Fibroblast of lung (primary cell): ENCODE results near the gene DBNL. TPM values are rescaled to one million over a fixed set of nuclear protein-coding genes. Genes with fewer than 3 reads are reported as not detected.

Experiments used
- DNase-seq, 2 donors: peaks; one replicate each; pipeline versions ENCODE4 v3.0.0 to v3.0.0-alpha.2; 2010; ENCODE audit warnings: low read depth in 2 of 2
- H2AFZ ChIP-seq: 2 replicates; pipeline ENCODE4 v1.5.1; 2012; ENCODE audit warnings: low read length, control low read depth, inconsistent platforms
- H3K27ac ChIP-seq: 2 replicates; pipeline ENCODE4 v1.5.1; 2011; ENCODE audit warnings: low read length, control low read depth; ENCODE audit not compliant: insufficient read depth
- H3K27me3 ChIP-seq: 2 replicates; pipeline ENCODE4 v1.5.1; 2011; ENCODE audit warnings: mild to moderate bottlenecking, low read length; ENCODE audit not compliant: control insufficient read depth, insufficient read depth
- H3K36me3 ChIP-seq: 2 replicates; pipeline ENCODE4 v1.5.1; 2011; ENCODE audit warnings: low read length; ENCODE audit not compliant: control insufficient read depth, insufficient read depth
- H3K4me1 ChIP-seq: 2 replicates; pipeline ENCODE4 v1.5.1; 2011; ENCODE audit warnings: low read length; ENCODE audit not compliant: control insufficient read depth, insufficient read depth; ENCODE audit errors: extremely low read depth
- H3K4me2 ChIP-seq: 2 replicates; pipeline ENCODE4 v1.5.1; 2011; ENCODE audit warnings: low read length, control low read depth; ENCODE audit not compliant: insufficient read depth; ENCODE audit errors: extremely low read depth
- H3K4me3 ChIP-seq, 4 experiments: fragments of 200-600 bp in 1 of 4; sonication (generic) in 1 of 4; replicated peaks in 1 of 4; 2 replicates each; pipeline ENCODE4 v1.5.1; 2011 to 2016; ENCODE audit warnings: low read length in 4 of 4, low read depth in 3 of 4, mild to moderate bottlenecking in 3 of 4, control low read depth in 2 of 4, inconsistent platforms in 1 of 4, mixed read lengths in 1 of 4; ENCODE audit not compliant: insufficient read depth in 1 of 4; ENCODE audit errors: control extremely low read depth in 1 of 4
- H3K79me2 ChIP-seq: 2 replicates; pipeline ENCODE4 v1.5.1; 2012; ENCODE audit warnings: mild to moderate bottlenecking, low read length, inconsistent platforms; ENCODE audit not compliant: control insufficient read depth, insufficient read depth
- H3K9ac ChIP-seq: 2 replicates; pipeline ENCODE4 v1.5.1; 2011; ENCODE audit warnings: mild to moderate bottlenecking, low read length, control low read depth; ENCODE audit not compliant: insufficient read depth
- H3K9me3 ChIP-seq: 2 replicates; pipeline ENCODE4 v1.5.1; 2012; ENCODE audit warnings: low read depth, low read length; ENCODE audit not compliant: control insufficient read depth, insufficient read depth
- H4K20me1 ChIP-seq: 2 replicates; pipeline ENCODE4 v1.5.1; 2011; ENCODE audit warnings: low read length; ENCODE audit not compliant: control insufficient read depth, insufficient read depth; ENCODE audit errors: extremely low read depth
- EZH2 ChIP-seq: IDR thresholded peaks from 2 replicates; pipeline ENCODE4 v1.5.1; 2012; ENCODE audit warnings: low read length, control low read depth, mild to moderate bottlenecking; ENCODE audit errors: missing control alignments
- polyA plus RNA-seq, 2 donors: library from polyadenylated mRNA; depleted of rRNA in 1 of 2; stranded (reverse) in 1 of 2; unstranded in 1 of 2; fragments of >200 nt; gene quantifications; 2 replicates each; pipeline ENCODE4 v1.2.1, GENCODE V29; 2011 to 2012; ENCODE audit warnings: missing spikeins in 1 of 2
- total RNA-seq: library from RNA; depleted of rRNA; stranded (reverse); fragments of >200 nt; gene quantifications from 2 replicates; pipeline ENCODE4 v1.2.1, GENCODE V29; 2014
- TF ChIP-seq, protein P1 (sequence below), 2 donors: IDR thresholded peaks in 1 of 2; conservative IDR thresholded peaks in 1 of 2; 1 replicate in 1 of 2; 2 replicates in 1 of 2; pipeline ENCODE4 v1.5.1; 2011 to 2012; ENCODE audit warnings: low read length in 2 of 2, control low read depth in 1 of 2, inconsistent platforms in 1 of 2, low read depth in 1 of 2, mild to moderate bottlenecking in 1 of 2

DBNL gene
- total and polyA plus RNA-seq, 2 donors (not counting 1 experiment from before 2014, with no cell fraction given) = 86.4 to 88.2 TPM

DNA sequence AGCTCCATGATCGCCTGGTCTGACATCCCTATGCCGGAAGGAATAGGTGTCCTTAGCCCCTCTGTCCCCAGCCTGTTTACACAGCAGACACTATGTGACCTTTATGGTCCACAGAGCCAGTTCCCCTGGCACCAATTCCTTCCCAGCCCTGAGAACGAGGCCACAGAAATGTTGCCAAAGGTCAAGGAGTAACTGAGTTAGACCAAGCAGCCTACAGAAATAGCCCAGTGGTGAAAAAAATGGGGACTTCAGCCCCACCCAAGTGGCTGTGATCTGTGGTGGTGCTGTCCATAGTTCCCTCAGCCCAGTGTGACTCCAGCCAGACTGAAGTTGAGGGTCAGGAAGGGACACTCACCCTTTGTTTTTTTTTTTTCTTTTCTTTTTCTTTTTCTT lies 18.4 kb downstream of the DBNL start:
- DNase-seq = no peak
- no peak for TF ChIP-seq EZH2
- TF ChIP-seq, protein P1, sequence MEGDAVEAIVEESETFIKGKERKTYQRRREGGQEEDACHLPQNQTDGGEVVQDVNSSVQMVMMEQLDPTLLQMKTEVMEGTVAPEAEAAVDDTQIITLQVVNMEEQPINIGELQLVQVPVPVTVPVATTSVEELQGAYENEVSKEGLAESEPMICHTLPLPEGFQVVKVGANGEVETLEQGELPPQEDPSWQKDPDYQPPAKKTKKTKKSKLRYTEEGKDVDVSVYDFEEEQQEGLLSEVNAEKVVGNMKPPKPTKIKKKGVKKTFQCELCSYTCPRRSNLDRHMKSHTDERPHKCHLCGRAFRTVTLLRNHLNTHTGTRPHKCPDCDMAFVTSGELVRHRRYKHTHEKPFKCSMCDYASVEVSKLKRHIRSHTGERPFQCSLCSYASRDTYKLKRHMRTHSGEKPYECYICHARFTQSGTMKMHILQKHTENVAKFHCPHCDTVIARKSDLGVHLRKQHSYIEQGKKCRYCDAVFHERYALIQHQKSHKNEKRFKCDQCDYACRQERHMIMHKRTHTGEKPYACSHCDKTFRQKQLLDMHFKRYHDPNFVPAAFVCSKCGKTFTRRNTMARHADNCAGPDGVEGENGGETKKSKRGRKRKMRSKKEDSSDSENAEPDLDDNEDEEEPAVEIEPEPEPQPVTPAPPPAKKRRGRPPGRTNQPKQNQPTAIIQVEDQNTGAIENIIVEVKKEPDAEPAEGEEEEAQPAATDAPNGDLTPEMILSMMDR (conservative IDR thresholded peaks at IDR 0.05 in 1 of 2, IDR thresholded peaks at IDR 0.05 in 1 of 2; ENCODE audit: low read depth in 1 of 2, low read length in 2 of 2) = no peak
- peaks cover 5% of the 10 kb centered on the region for H3K27me3 ChIP-seq
- no peak overlapping the region for H3K27ac ChIP-seq
- H3K4me1 ChIP-seq = no peaks in the 10 kb centered on the region
- no peaks in the 10 kb centered on the region for H4K20me1 ChIP-seq
- no peak overlapping the region for H2AFZ ChIP-seq
- no peaks in the 10 kb centered on the region for H3K79me2 ChIP-seq
- peaks cover 23% of the 10 kb centered on the region for H3K36me3 ChIP-seq
- no peaks in the 10 kb centered on the region for H3K9me3 ChIP-seq
- no peak overlapping the region for H3K4me3 ChIP-seq
- no peak overlapping the region for H3K4me2 ChIP-seq
- no peak overlapping the region for H3K9ac ChIP-seq

DNA sequence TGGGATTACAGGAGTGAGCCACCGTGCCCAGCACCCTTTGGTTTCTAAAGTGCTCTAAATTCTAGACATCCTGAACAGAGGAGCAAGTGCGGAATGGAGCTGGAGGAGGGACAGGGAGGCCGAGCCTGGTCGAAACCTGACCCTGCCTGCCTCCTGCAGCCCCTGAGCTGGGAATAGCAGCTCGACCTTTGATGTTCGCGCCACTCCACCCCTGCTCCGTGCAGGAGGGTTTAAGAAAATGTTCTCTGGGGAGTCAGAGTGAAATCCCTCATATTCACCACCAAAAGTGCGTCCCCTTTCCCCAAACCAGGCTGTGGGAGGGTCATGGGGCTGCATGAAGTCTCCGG lies 19.0 kb downstream of the DBNL start:
- TF ChIP-seq, protein P1 (conservative IDR thresholded peaks at IDR 0.05 in 1 of 2, IDR thresholded peaks at IDR 0.05 in 1 of 2; ENCODE audit: low read depth in 1 of 2, low read length in 2 of 2) = no peak
- TF ChIP-seq EZH2 = no peak
- H2AFZ ChIP-seq = no peak overlapping the region
- H3K27ac ChIP-seq = no peak overlapping the region
- H4K20me1 ChIP-seq = no peaks in the 10 kb centered on the region
- peaks cover 17% of the 10 kb centered on the region for H3K36me3 ChIP-seq
- H3K9me3 ChIP-seq = no peaks in the 10 kb centered on the region
- no peaks in the 10 kb centered on the region for H3K4me1 ChIP-seq
- H3K9ac ChIP-seq = no peak overlapping the region
- no peaks in the 10 kb centered on the region for H3K79me2 ChIP-seq
- peaks cover 5% of the 10 kb centered on the region for H3K27me3 ChIP-seq
- H3K4me2 ChIP-seq = no peak overlapping the region
- DNase-seq = no peak
- no peak overlapping the region for H3K4me3 ChIP-seq

DNA sequence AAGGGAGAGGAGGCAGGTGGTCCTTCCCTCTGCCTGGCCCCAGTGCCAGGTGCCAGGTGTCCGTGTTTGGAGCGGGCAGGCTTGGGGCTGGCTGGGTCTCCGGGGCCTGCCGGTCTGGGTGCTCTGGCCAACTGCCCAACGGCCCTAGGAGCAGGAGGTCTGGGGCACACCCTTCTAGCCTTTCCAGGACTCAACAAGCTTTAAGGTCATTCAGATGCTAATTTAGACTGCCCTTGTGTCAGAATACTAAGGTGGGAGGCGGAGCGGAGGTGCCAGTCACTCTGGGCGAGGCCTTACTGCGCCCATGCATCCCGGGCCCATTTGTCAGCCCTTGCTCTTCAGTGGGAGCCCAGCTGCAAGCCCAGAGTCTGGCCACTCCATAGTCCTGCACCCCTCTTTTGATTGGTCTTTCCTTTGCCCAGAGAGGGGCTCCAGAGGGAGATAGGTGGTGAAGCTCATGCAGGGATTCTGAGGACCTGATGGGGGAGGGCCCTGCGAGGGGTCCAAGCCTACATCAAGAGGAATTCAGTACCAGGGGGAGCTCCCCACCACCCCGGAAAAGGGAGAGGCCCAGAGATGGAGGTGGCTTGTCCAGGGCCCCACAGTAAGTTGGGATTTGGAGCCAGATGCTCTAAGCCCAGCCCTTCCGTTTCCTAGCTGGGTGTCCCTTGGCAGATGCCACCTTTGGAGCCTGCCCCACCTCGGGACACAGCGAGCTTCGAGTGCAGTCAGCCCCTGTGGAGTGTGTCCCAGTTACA lies 19.6 kb downstream of the DBNL start:
- no peak overlapping the region for H3K4me3 ChIP-seq
- H4K20me1 ChIP-seq = no peaks in the 10 kb centered on the region
- no peaks in the 10 kb centered on the region for H3K9me3 ChIP-seq

More for the DNA sequence above, 19.6 kb downstream of the DBNL start:
- peaks cover 13% of the 10 kb centered on the region for H3K36me3 ChIP-seq
- no peak for DNase-seq
- H3K4me1 ChIP-seq = no peaks in the 10 kb centered on the region
- no peak overlapping the region for H3K4me2 ChIP-seq
- peaks cover 5% of the 10 kb centered on the region for H3K27me3 ChIP-seq
- H3K79me2 ChIP-seq = no peaks in the 10 kb centered on the region
- H2AFZ ChIP-seq = no peak overlapping the region
- H3K27ac ChIP-seq = no peak overlapping the region
- H3K9ac ChIP-seq = no peak overlapping the region
- no peak for TF ChIP-seq EZH2
- TF ChIP-seq, protein P1 (conservative IDR thresholded peaks at IDR 0.05 in 1 of 2, IDR thresholded peaks at IDR 0.05 in 1 of 2; ENCODE audit: low read depth in 1 of 2, low read length in 2 of 2) = no peak
